HEK293T (cell line): ENCODE results near the gene CD68.
A peak's percentile ranks its signal among the peaks of the same experiment; 100 is the strongest.

Experiments used
- ARNT ChIP-seq: fragments of 450-650 bp; IDR thresholded peaks from 2 replicates; pipeline ENCODE4 v1.6.1; 2017; ENCODE audit warnings: mild to moderate bottlenecking
- BHLHE40 ChIP-seq: fragments of 450-650 bp; IDR thresholded peaks from 2 replicates; pipeline ENCODE4 v1.6.1; 2016; ENCODE audit warnings: mild to moderate bottlenecking, moderate library complexity, borderline replicate concordance
- ELF4 ChIP-seq: fragments of 450-650 bp; IDR thresholded peaks from 2 replicates; pipeline ENCODE4 v1.6.1; 2017; ENCODE audit warnings: antibody characterized with exemption
- FOXA1 ChIP-seq: fragments of 450-650 bp; IDR thresholded peaks from 2 replicates; pipeline ENCODE4 v1.6.1; 2016; ENCODE audit warnings: mild to moderate bottlenecking
- FOXK2 ChIP-seq: fragments of 450-650 bp; IDR thresholded peaks from 2 replicates; pipeline ENCODE4 v1.6.1; 2016; ENCODE audit warnings: mild to moderate bottlenecking
- FOXM1 ChIP-seq: fragments of 450-650 bp; IDR thresholded peaks from 2 replicates; pipeline ENCODE4 v1.6.1; 2017; ENCODE audit warnings: mild to moderate bottlenecking, borderline replicate concordance
- HDGF ChIP-seq: fragments of 450-650 bp; IDR thresholded peaks from 2 replicates; pipeline ENCODE4 v1.6.1; 2017; ENCODE audit warnings: antibody characterized with exemption, borderline replicate concordance
- L3MBTL2 ChIP-seq: fragments of 450-650 bp; conservative IDR thresholded peaks from 2 replicates; pipeline ENCODE4 v1.6.1; 2016; ENCODE audit warnings: mild to moderate bottlenecking
- LEF1 ChIP-seq: fragments of 450-650 bp; IDR thresholded peaks from 2 replicates; pipeline ENCODE4 v1.6.1; 2017; ENCODE audit warnings: mild to moderate bottlenecking, borderline replicate concordance
- SP1 ChIP-seq: fragments of 450-650 bp; IDR thresholded peaks from 2 replicates; pipeline ENCODE4 v1.6.1; 2017
- SUZ12 ChIP-seq: fragments of 450-650 bp; IDR thresholded peaks from 2 replicates; pipeline ENCODE4 v1.6.1; 2016; ENCODE audit warnings: mild to moderate bottlenecking
- TARDBP ChIP-seq: fragments of 450-650 bp; IDR thresholded peaks from 2 replicates; pipeline ENCODE4 v1.6.1; 2016
- ZNF384 ChIP-seq: fragments of 450-650 bp; IDR thresholded peaks from 2 replicates; pipeline ENCODE4 v1.6.1; 2016

DNA sequence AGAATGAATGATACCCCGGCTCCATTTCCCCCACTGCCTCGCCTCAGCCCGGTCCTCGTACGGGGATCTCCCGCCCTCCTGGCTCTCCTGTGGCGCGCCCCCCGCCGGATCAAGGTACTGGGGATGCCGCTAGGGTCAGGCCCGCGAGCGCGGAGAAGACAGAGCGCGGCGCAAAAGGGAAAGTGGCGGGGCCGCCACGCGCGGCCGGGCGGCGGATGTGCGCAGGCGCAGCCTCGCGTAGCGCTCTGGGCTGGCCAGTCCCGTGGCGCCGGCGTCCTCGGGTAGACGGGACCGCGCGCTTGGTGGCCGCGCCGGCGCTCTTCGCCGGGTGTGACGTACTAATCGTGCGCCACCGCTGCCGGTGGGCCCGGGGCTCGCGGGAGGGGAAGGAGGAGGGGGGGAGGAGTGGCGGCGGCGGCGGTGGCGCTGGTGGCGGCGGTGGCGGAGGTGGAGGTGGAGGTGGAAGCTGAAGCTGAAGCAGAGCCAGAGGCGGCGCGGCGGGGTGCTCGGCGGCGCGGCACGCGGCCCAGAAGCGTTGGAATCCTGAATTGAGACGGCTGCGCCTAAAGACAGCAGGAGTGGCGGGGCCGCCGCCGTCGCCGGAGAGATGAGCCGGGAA lies 17.7 kb upstream of the CD68 start, which contains the start of gene SENP3:
- TF ChIP-seq ZNF384 (no peak), SP1 (no peak), TARDBP (no peak), BHLHE40 (no peak), ARNT (no peak), SUZ12 (no peak), LEF1 (no peak), FOXM1 (no peak), FOXA1 (no peak), HDGF (no peak), ELF4 (no peak), FOXK2 (no peak), L3MBTL2 (peak; percentile 70)
